T47D (cell line): ENCODE results near the gene LDLRAD4.
"Not testable (repeated sequence)": the region's sequence is repeated elsewhere in the genome, so short reads cannot be mapped to it uniquely, and the experiment has no call there.

Experiments
- DNase-seq, 2 experiments: peaks; one replicate each; pipeline versions ENCODE4 v3.0.0 to v3.0.0-alpha.2; 2011 to 2012; ENCODE audit warnings: low read depth in 1 of 2, low spot score in 1 of 2
- JUND ChIP-seq: IDR thresholded peaks from 2 replicates; pipeline ENCODE4 v1.6.1; 2012; ENCODE audit warnings: low read depth
- in situ Hi-C: cut with HindIII; loops from 2 replicates; pipeline ENCODE4 v1.10.0; 2016; ENCODE audit warnings: low sequenced_read_pairs, low pct_unique_long_range_greater_than_20kb

LDLRAD4 gene

GRCh38 chr18:13672657-13673056 lies 454.1 kb downstream of the LDLRAD4 start:
- no peak for TF ChIP-seq JUND
- in situ Hi-C loops = no loop called here
- DNase-seq = no peak

GRCh38 chr18:13676471-13676870 lies 457.9 kb downstream of the LDLRAD4 start:
- in situ Hi-C loops = no loop called here
- TF ChIP-seq JUND = no peak
- no peak for DNase-seq

GRCh38 chr18:13677350-13677749 lies 458.8 kb downstream of the LDLRAD4 start:
- DNase-seq, in situ Hi-C loops: not testable (repeated sequence)

- TF ChIP-seq JUND = no peak
- peak; percentile 4 to 64 for DNase-seq
- in situ Hi-C loops = no loop called here
These were observed 462.1 kb downstream of the LDLRAD4 start for GRCh38 chr18:13680612-13681011.

- in situ Hi-C loops = no loop called here
- TF ChIP-seq JUND = no peak
- DNase-seq = no peak
These were observed 463.1 kb downstream of the LDLRAD4 start for GRCh38 chr18:13681701-13682100.

- DNase-seq = no peak
- TF ChIP-seq JUND = no peak
- in situ Hi-C loops = no loop called here
These were observed 466.0 kb downstream of the LDLRAD4 start for GRCh38 chr18:13684546-13684945.

GRCh38 chr18:13688191-13689136 lies 469.9 kb downstream of the LDLRAD4 start:
- no peak for DNase-seq
- in situ Hi-C loops = no loop called here
- no peak for TF ChIP-seq JUND

GRCh38 chr18:13690060-13690459 lies 471.5 kb downstream of the LDLRAD4 start:
- DNase-seq, in situ Hi-C loops: not testable (repeated sequence)

GRCh38 chr18:13695337-13695736 lies 476.8 kb downstream of the LDLRAD4 start:
- in situ Hi-C loops = not testable (repeated sequence)

GRCh38 chr18:13696961-13697360 lies 478.4 kb downstream of the LDLRAD4 start:
- in situ Hi-C loops = no loop called here
- no peak for DNase-seq
- no peak for TF ChIP-seq JUND

More at GRCh38 chr18:13695337-13695736, 476.8 kb downstream of the LDLRAD4 start:
- not testable (repeated sequence) for DNase-seq

- in situ Hi-C loops = no loop called here
- TF ChIP-seq JUND = no peak
- no peak for DNase-seq
These were observed 481.6 kb downstream of the LDLRAD4 start for GRCh38 chr18:13700153-13700552.
